Kidney epithelial cell (primary cell): ENCODE results near the gene PPIF. TPM values are rescaled to one million over a fixed set of nuclear protein-coding genes. Genes with fewer than 3 reads are reported as not detected.
"Not testable (repeated sequence)": the region's sequence is repeated elsewhere in the genome, so short reads cannot be mapped to it uniquely, and the experiment has no call there.

ENCODE experiments used
- DNase-seq: peaks from one replicate; pipeline ENCODE4 v3.0.0-alpha.2; 2010; ENCODE audit warnings: low read depth
- H3K27me3 ChIP-seq: 2 replicates; pipeline ENCODE4 v1.6.0; 2011; ENCODE audit warnings: low read length; ENCODE audit not compliant: control insufficient read depth, insufficient read depth
- H3K36me3 ChIP-seq: 2 replicates; pipeline ENCODE4 v1.5.1; 2011; ENCODE audit warnings: low read length; ENCODE audit not compliant: control insufficient read depth, insufficient read depth
- H3K4me3 ChIP-seq: 2 replicates; pipeline ENCODE4 v1.5.1; 2011; ENCODE audit warnings: low read depth, mild to moderate bottlenecking, control low read depth, low read length
- CTCF ChIP-seq: IDR thresholded peaks from 2 replicates; pipeline ENCODE4 v1.5.1; 2011; ENCODE audit warnings: mild to moderate bottlenecking, moderate library complexity, low read length, control low read depth, inconsistent platforms; ENCODE audit not compliant: insufficient read depth, poor library complexity, severe bottlenecking
- total RNA-seq: library from RNA; depleted of rRNA; stranded (reverse); fragments of >200 nt; gene quantifications from 2 replicates; pipeline ENCODE4 v1.2.3, GENCODE V29; 2015

PPIF gene
- total RNA-seq, 1 donor from 2014 or later = 71.7 TPM

GRCh38 chr10:79336276-79336675, 11.0 kb upstream of the PPIF start:
- no peak for TF ChIP-seq CTCF
- H3K4me3 ChIP-seq = no peak overlapping the region
- no peaks in the 10 kb centered on the region for H3K36me3 ChIP-seq
- H3K27me3 ChIP-seq = no peaks in the 10 kb centered on the region
- DNase-seq = no peak

DNA sequence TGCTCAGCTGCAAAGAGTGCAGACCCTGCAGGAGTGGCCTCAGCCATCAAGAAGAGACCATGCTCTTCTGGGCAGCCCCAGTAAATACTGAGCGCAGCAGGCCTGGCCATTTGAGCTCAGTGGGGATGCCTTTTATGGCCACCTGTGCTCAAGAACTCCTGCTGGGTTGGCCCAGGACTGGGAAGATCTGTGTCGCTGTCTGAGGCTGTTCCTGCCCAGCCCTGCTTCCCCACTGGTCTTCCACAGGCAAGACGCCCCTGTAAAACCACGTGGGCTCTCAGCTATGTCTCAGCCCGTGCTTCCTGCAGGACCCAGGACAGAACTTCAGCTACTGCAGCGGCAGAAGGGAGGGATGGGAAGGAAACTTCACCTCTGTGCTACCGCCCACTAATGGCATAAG, 10.5 kb upstream of the PPIF start:
- H3K36me3 ChIP-seq = no peaks in the 10 kb centered on the region
- no peak overlapping the region for H3K4me3 ChIP-seq
- DNase-seq = no peak
- H3K27me3 ChIP-seq = no peaks in the 10 kb centered on the region
- TF ChIP-seq CTCF = no peak

- not testable (repeated sequence) for H3K36me3 ChIP-seq, H3K4me3 ChIP-seq, DNase-seq, H3K27me3 ChIP-seq
Observed at GRCh38 chr10:79337783-79338469, 9.3 kb upstream of the PPIF start.

DNA sequence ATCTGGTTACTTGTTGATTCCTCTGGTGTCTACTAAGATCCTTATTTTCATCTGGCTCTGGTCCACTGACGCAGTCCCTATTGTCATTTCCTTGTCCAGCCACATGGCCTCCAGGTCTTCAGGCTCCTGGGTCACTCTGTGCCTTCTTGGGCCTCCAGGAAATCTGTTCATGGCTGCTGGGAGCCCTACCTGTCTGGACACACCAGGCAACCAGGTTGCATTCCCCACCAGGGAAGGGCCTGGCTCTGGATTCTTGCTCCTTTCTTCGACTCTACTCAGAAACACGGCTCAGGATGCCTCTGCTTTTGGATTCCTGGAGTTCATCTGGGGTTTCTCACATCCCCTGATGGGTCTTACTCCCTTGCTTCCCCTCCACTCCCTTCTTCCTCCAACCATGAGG, 8.0 kb upstream of the PPIF start:
- Histone ChIP-seq H3K36me3 (no peaks in the 10 kb centered on the region), H3K4me3 (no peak overlapping the region), H3K27me3 (no peaks in the 10 kb centered on the region)
- DNase-seq = no peak
- TF ChIP-seq CTCF = no peak

- no peak for TF ChIP-seq CTCF
- no peaks in the 10 kb centered on the region for H3K27me3 ChIP-seq
- no peak overlapping the region for H3K4me3 ChIP-seq
- no peaks in the 10 kb centered on the region for H3K36me3 ChIP-seq
- DNase-seq = no peak
Observed at GRCh38 chr10:79340646-79341244, 6.5 kb upstream of the PPIF start.

DNA sequence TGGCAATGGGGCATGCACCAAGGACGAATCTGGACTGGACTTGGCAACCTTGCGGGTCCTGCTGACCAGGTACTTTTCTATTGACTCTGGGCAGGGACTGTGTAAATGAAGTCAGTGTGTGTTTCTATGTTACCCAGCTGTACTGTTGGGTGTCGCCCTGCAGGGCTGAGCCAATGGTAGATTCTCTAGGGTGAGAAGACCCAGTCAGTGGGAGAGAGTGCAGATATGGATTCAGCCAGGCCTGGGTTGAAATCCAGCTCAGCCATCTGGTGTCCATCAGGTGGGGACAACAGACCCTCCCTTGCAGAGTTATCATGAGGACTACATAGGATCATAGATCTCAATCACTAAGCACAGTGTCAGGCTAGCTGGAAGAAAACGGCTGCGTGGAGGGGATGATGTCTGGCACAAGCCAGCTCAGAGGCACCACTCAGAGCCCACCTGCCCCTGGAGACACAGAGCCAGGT, 4.9 kb upstream of the PPIF start:
- Histone ChIP-seq H3K27me3 (no peaks in the 10 kb centered on the region), H3K36me3 (no peaks in the 10 kb centered on the region), H3K4me3 (no peak overlapping the region)
- TF ChIP-seq CTCF = no peak
- no peak for DNase-seq
